Activated T-cell treated with anti-CD3 and anti-CD28 coated beads, Interleukin-2, amount 50 U/mL, for 1 hour (primary cell): ENCODE data around the gene SFMBT2.
"Not testable (repeated sequence)": the region's sequence is repeated elsewhere in the genome, so short reads cannot be mapped to it uniquely, and the experiment has no call there.

ENCODE experiments used
- DNase-seq: peaks from one replicate; pipeline ENCODE4 v3.0.0-alpha.2; 2020

The SFMBT2 gene

DNA sequence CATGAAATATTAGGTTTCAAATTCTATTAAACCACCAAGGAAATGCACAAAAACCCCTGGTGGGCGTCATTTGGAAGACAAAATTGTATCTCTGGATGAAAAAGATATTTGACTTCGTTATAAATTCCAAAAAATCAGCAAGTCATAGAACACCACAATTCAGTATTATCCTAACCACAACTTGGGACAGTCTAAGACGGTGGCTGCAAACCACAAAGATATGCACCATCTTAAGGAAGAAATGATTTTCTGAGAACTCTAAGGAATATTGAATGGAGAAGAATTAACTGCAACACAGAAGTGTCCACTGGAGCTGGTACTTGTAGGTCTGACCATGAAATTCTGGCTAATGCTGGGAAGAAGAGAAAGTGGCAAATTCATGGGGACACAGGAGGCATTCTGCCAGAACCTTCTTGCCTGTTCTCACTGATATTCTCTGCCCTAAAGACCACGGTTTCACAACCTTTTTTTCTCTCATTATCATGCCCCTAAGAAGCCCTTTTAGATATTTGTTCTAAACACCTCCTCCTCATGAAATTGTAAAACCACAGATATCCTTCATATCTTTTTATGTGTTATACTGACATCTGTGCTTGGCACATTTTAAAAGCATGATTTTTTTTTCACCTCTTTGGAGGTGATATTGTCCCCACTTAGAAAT lies 92.9 kb downstream of the SFMBT2 start:
- no peak for DNase-seq

DNA sequence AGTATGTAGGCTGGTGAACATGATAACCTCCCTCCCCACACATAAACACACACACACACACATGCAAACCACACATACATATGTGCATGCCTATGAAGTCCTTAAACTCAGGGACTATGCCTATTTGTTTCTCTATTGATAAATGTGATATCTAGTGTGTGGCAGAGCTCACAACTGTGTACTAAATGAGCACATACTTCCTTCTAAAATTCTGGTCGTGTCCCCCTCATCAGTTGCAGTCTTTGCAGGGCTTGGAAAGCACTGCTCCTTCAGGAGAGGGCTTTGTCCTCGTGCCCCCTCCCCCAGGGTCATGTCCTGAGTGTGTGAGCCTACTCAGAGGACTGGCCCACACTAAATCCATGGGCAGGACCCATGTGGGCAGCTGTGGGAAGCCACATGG lies 94.0 kb downstream of the SFMBT2 start:
- DNase-seq = no peak

DNA sequence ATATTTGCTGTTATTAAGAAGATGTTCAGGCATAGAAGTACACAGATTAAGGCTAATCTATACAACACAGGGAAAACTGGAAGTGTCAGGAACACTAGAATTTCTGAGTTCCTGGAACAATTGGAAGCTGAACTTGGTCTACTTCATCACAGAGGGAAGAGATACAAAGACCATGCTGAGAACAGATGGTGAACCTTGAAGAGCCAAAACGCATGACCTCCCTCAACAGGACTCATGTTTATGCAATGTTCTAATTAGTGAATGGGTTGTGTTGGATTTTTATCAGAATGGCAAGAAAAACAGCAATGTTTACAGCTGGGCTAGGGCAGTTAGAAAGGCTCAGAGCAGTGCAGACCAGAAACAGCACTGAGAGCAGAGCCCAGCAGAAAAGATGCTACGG lies 94.9 kb downstream of the SFMBT2 start:
- DNase-seq = no peak

DNA sequence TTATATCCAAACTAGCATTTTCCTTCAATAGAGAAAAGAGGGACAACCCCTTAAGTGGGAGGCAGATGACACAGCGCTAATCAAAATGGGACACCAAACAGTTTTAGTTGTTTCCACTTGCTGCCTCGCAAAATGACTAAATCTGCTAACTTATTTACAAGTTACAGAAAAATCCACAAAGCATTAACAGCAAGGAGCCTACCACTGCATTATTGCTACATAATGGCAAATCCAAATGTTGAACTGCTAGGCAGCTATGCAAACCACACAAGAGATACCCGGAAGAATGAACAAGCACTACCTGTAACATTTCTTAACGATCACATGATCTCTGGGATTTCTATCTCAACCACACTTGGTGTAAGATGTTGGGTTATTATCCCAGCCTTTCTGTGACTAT lies 96.7 kb downstream of the SFMBT2 start:
- no peak for DNase-seq

DNA sequence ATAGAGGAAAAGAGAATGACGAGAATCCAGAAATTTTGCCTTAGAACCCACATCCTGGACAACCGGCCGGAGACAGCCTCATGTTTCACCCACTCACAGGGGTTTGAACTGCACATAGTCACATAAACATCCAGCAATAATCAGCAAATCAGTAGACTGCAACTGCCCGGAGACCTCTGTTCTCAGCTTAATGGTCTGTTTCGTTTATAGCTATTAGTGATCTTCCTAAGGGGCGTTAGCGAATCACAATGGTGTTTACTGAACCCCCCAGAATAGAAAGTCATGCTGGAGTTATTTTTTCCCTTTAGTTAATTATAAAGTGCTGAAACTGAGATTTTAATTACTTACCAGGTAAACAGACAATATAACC lies 98.4 kb downstream of the SFMBT2 start:
- no peak for DNase-seq

DNA sequence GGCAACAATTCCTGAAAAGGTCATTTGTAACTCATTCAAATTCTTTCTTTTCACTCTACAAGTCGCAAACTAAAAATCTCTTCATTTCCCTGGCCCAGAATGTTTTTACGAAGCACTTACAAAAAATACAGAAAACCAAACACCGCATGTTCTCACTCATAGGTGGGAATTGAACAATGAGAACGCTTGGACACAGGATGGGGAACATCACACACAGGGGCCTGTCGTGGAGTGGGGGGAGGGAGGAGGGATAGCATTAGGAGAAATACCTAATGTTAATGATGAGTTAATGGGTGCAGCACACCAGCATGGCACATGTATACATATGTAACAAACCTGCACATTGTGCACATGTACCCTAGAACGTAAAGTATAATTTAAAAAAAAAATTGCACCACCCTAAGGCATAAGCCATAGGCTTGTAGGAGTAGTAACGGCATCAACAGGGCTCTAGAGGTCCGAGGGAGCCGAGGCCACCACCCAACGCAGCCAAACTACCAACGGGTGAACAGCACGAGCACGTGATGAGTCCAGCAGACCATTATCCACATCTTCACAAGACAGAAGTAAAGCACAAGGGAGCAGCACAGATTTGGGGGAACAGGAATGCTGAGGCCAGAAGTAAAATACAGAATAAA lies 98.9 kb downstream of the SFMBT2 start:
- not testable (repeated sequence) for DNase-seq

DNA sequence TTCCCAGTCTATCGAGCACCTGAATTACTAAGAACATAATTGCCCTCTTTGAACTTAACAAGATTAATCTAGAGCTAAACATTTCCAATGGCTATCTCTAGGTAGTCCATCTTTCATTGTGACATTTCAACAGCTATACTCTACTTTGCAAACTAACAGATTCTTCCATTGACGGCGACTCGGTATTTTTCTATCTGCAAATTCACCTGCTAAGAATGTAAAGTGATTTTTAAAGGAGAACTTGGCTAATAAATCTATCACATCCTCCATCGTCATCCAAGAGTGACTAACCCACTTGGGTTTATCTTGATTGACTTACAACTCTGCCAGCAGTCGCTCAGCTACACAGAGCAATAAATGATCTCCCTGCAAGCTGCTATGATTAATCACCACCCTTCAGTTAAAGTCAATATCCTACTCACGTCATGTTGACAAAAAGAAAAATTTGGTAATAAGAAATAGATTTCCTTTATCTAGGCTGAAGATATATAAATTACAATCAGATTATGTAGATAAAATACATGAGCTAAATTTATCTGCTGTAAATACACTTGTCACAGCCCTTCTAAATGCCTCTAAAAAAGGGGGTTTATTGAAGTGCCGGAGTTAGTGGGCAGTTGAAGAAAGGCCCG lies 99.5 kb downstream of the SFMBT2 start:
- DNase-seq = no peak

DNA sequence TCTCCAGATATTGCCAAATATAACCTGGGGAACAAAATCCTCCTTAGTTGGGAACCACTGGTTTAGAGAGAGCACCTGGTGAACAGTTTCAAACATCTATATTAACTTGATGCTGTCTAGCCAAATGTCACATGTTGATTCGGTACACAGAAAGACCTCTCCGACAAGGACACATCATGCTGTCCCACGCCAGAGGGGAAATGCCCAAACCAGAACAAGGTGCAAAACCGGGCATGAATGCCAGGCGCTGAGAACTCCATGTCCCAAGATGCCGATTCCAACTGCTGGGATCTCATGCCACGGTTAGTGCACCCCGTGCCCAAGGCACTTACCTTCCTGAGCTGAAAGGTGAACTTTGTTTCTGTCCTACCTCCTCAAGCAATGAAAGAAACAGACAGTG lies 100.8 kb downstream of the SFMBT2 start:
- DNase-seq = no peak

DNA sequence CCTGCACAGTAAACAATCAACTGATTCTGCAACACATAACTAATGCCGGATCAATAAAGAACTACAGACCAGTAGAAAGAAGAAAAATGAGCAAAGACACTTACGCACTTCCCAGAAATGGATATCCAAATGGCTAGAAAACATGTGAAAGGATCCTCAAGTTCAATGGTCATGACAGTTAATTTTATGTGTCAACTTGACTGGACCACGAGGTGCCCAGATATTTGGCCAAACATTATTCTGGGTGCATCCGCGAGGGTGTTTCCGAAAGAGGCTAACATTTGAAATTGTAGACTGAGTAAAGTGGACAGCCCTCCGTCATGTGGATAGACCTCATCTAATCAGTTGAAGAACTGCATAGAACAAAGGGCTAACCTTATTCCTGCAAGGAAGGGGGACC lies 102.0 kb downstream of the SFMBT2 start:
- DNase-seq = no peak

DNA sequence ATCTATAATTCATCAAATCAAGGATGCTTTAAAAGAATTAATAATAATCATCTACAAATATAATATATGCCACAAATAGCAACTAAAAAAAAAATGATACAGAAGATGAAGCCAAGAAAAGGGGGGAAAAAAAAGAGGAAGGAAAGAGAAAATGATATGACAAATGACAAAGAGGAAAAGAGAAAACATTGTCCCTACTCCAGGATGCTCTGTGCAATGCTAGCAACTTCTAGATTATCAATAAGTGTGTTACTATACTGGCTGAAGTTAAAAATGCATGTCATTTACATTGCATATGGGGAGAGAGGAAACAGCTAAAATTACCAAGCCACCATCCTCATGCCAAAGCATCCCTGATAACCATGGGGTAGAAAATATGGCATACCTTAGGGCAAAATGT lies 104.2 kb downstream of the SFMBT2 start:
- no peak for DNase-seq

DNA sequence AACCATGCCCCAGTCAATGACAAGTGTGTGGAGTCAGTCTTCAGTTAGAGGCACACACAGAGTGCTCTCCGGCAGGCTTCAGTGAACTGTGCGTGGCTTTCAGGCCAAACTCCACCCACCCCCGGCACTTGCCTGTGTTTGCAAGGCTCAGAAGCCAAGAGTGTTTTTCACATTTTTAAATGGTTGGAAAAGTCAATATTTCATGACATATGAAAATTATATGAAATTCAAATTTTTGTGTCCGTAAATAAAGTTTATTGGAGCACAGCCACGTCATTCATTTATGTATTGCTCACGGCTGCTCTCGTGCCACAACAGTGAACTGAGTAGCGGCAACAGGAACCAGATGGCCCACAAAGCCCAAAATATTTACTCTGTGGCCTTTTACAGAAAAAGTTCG lies 104.7 kb downstream of the SFMBT2 start:
- DNase-seq = no peak

DNA sequence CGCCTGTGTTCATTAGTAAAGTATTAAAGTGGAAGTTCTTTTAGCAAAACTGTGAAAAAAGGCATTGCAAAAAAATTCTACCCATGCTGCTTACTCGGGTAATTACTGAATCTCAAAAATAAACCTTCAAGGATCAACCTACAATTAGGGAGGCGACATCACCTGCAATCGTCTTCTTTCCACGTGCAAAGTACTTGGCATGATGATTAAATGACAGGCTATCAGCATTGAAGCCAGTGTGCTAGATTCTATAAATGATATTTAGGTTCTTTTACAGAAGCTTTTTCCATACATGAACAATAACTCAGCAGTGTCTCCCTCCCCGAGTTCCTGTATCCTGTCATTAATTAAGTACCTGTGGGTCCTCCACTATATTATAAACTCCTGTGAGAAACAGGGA lies 105.8 kb downstream of the SFMBT2 start:
- DNase-seq = no peak

DNA sequence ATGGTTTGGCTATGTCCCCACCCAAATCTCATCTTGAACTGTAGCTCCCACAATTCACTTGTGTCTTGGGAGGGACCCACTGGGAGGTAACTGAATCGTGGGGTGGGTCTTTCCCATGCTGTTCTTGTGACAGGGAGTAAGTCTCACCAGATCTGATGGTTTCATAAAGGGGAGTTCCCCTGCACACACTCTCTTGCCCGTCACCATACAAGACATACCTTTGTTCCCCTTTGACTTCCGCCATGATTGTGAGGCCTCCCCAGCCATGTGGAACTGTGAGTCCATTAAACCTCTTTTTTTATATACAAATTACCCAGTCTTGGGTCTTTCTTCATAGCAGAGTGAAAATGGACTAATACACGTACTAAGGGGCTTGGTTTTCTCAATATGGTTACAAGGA lies 106.7 kb downstream of the SFMBT2 start:
- no peak for DNase-seq

DNA sequence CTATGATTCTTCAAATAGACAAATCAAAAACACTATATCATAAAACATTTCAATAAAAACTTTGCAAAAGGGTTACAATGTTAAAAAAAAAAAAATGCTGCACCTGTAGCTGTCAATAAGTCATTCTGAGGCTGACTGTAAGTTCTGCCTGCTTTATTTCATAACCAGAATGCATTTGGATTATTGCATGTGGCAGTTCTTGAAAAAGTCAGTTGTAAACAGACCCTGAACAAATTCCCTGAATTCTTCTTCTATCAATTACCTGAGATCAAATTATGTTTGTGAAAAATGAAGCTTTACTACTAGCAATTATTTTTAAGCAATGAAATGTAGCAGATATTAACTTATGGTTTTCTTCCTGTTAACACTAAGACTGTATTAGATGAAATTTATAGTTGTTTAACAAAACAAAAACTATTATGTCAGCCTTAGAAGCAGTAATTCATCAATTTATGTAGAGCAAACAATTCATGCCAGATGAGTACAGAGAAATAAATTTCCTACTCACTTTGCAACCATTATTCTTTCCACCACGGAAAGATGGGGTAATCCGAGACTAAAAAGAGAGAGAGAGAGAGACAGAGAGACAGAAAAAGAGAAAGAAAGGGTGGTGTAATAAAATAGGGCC lies 107.8 kb downstream of the SFMBT2 start:
- no peak for DNase-seq

DNA sequence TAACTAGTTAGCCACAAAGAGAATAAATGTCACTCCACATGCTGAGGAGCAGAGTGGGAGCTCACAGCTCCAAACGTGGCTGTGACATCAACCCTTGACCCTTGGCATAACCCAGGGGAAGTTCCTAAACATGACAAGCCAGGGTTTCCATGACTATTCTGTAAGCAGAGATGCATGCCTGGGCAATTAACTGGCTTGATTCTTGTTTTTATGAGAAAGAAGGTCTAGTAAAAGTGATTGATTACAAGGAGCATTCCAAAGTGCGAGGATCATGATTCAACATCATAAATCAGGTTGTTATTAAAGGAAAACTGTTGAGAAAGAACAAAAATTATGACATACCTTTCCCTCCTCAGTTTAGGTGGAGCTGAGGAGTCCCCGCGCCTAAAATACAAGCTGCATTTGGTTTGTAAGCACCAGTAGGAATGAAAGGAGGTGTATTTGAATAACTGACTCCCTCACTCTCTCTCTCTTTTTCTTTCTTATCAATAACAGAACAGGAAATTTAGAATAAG lies 108.4 kb downstream of the SFMBT2 start:
- DNase-seq = no peak

DNA sequence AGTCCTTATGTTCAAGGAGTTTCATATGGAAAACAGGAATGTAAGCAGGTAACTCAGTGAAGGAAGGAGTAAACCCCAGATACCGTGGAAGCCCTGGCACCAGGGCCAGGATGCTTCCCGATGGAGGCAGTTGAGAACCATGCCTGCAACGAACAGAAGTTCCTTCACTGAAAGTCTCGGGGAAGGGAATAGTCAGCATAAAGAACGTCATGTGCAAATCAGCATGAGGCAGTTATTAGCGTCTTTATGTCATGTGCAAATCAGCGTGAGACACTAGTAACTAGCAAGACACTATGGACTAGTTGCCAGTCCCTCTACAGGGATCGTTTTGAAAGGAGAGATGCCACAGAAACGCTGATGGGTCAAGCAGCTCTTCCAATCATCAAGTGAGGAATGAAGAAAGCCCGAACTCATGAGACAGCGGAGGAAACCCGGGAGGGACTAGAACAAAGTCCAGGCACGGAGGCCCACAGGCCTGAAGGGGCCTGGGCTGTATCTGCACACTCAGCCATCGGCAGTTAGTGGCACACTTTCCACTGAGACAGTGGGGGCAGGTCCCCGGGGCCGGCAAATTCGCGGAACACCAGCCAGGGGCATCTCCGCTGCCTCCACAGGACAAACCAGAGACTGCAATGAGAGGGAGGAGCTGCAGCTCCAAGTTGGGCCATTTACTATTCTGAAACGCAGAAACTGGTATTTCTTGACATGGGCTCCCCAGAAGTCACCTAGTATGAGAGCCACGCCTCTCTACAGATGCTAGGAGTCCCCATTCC lies 109.6 kb downstream of the SFMBT2 start:
- DNase-seq = no peak

DNA sequence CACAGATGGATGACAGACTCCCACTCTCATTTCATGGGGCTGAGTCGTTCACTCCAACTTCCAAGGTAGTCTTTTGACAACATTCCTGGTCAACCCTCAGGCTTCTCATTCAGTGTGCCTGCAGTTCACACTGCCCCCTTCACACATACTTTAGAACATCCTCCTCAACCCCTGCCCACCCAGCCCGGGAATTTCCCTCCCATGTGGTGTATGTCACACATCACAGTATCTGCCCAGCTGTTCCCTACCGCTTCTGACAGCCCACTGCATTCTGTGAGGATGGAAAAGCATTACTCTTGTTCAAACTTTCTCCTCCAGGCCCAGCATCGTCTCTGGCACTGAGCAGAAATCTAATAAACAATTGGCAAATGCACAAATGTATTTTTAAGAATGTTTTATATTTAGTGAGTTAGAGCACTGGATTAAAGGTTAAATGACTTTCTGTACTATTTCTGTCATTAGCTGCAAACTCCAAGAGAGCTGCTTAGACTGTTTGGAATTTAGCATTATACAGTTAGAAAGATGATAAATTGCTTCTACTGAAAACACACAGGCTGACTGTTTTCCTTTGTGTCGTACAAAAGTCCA lies 110.4 kb downstream of the SFMBT2 start:
- DNase-seq = no peak

DNA sequence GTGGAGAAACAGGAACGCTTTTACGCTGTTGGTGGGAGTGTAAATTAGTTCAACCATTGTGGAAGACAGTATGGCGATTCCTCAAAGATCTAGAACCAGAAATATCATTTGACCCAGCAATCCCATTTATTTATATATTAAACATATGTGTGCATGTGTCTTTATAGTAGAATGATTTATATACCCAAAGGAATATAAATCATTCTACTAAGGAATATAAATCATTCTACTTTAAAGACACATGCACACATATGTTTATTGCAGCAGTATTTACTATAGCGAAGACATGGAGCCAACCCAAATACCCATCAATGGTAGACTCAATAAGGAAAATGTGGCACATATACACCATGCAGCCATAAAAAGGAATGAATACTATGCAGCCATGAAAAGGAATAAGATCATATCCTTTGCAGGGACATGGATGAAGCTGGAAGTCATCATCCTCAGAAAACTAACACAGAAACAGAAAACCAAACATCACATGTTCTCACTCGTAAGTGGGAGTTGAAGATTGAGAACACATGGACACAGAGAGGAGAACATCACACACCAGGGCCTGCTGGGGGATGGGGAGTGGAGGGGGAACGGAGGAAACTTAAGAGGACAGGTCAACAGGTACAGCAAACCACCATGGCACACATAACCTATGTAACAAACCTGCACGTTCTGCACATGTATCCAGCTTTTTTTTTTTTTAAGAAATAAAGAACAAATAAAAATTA lies 111.1 kb downstream of the SFMBT2 start:
- DNase-seq = not testable (repeated sequence)

DNA sequence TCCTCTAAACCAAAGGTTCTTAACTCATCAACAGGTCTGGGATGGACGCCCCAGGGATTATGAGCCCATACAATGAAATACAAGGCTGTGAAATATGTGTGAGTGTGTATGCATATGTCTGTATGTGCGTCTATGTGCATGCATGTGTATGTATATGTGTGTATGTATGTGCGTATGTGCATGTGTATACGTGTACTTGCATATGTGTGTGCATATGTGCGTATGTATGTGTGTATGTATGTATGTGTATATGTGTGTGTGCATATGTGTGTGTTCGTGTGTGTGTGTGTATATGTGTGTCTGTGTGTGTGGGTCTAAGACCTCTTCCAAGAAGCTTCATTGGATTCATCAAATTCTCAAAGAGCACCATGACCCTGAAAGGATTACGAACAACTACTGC lies 112.3 kb downstream of the SFMBT2 start:
- no peak for DNase-seq

DNA sequence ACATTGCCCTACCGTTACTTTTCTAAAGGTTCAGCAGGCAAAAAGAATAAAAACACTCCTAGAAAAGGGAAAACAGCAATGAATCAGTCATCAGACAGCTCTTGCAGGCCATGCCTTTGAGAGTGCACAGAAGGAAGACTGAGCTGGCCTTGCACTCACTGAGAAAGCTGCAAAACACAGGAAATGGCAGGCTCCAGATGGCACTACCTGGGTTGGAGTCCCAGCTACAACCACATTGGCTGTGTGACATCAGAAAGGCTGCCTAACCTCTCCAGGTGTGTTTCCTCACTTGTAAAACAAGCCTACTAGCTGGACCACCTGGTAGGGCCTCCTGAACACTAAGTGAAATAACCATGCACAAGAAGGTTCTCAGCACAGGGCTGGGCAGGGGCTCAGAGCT lies 113.7 kb downstream of the SFMBT2 start:
- no peak for DNase-seq

DNA sequence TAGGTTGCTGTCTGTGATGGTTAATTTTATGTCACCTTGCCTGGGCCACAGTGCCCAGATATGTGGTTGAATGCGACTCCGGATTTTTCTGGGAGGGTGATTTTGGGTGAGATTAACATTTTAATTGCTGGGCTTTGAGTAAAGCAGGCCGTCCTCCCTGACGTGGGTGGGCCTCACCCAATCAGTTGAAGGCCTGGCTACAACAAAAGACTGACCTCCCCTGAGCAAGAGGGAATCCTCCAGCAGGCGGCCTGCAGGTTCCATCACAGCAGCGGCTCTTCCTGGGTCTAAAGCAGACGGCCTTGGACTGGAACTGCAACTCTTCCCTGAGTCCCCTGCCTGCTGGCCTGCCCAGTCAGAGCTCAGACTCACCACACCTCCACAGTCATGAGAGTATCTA lies 114.2 kb downstream of the SFMBT2 start:
- no peak for DNase-seq

DNA sequence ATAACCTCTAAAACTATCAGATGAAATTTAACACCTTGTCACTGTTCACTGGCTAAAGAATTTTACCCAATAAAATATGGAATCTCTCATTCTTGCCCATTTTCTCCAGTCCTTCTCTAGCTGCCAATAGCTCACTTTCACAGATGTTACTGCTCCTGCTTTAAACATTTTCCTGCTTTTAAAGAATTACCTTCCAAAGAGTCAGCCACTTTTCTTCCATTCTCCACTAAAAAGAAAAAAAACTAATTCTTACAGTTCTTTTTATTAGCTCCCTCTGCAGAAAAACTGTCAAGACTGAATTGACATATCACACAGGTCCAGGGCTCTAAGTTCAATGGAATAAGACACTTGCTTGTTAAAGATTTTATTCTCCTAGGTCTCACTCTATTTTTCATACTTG lies 114.8 kb downstream of the SFMBT2 start:
- no peak for DNase-seq
